Neural progenitor cell (in vitro differentiated cells): Measurements from ENCODE around the gene SPIN1.

Source experiments
- EZH2 ChIP-seq: fragments of 200-600 bp; sonication (generic); IDR thresholded peaks from 2 replicates; pipeline ENCODE4 v1.6.1; 2017; ENCODE audit warnings: antibody characterized with exemption, mild to moderate bottlenecking, moderate library complexity
- EZH2phosphoT487 ChIP-seq: fragments of 200-600 bp; sonication (generic); IDR thresholded peaks from 2 replicates; pipeline ENCODE4 v1.6.1; 2017; ENCODE audit warnings: antibody characterized with exemption
- TF ChIP-seq, protein P1 (sequence below): fragments of 200-600 bp; sonication (generic); IDR thresholded peaks from 2 replicates; pipeline ENCODE4 v1.5.1; 2017; ENCODE audit warnings: antibody characterized with exemption, mild to moderate bottlenecking

GRCh38 chr9:88364706-88365105, 23.5 kb upstream of the SPIN1 start:
- TF ChIP-seq, protein P1, sequence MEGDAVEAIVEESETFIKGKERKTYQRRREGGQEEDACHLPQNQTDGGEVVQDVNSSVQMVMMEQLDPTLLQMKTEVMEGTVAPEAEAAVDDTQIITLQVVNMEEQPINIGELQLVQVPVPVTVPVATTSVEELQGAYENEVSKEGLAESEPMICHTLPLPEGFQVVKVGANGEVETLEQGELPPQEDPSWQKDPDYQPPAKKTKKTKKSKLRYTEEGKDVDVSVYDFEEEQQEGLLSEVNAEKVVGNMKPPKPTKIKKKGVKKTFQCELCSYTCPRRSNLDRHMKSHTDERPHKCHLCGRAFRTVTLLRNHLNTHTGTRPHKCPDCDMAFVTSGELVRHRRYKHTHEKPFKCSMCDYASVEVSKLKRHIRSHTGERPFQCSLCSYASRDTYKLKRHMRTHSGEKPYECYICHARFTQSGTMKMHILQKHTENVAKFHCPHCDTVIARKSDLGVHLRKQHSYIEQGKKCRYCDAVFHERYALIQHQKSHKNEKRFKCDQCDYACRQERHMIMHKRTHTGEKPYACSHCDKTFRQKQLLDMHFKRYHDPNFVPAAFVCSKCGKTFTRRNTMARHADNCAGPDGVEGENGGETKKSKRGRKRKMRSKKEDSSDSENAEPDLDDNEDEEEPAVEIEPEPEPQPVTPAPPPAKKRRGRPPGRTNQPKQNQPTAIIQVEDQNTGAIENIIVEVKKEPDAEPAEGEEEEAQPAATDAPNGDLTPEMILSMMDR = no peak
- TF ChIP-seq EZH2 (no peak), EZH2phosphoT487 (no peak)
